HG03159 (cell line): ENCODE data around the gene C6.

Experiments
- ATAC-seq: cut with Tn5 transposase; IDR thresholded peaks from one replicate; pipeline ENCODE4 v1.9.1; 2021; ENCODE audit warnings: mild to moderate bottlenecking, moderate library complexity; ENCODE audit not compliant: unreplicated experiment

The C6 gene

GRCh38 chr5:41127967-41128690, 85.2 kb downstream of the C6 start:
- no peak for ATAC-seq

GRCh38 chr5:41122459-41122858, 90.9 kb downstream of the C6 start:
- no peak for ATAC-seq

DNA sequence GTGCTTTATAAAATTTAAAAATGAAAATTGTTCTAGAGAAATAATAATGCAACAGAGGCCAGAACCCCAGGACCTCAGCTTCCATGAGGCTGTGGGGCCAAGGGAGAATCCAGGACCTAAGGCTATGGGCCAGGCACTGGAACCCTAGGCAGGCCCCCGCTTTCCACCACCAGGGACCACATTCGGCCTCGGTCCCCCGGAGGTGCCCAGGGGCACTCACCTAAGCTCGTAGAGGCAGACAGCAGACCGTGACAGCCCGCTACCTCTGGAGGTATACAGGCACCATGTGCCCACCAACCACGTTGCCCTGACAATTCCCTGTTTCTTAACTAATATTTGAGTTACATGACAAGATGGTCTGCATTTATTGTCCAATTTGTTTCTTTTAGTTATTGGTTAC, 92.7 kb downstream of the C6 start:
- ATAC-seq: no peak

DNA sequence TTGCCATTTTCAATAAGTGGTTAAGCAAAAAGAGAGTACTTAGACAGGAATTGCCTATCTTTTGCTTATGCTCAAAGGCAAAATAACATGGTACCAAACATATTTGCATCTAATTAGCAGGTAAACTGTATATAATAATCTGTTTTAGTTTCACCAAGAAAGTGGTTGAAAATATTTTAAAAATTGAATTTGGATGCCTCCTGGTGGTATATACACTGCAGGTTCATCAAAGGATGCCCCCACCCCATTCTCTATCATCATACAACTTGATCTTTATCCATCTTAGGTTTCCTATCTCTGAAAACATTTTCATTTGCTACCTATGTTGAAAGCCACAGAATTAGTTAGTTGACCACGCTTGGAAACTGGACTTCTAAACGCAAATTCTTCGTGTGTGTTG, 95.2 kb downstream of the C6 start:
- no peak for ATAC-seq

- ATAC-seq: no peak
These were observed 98.1 kb downstream of the C6 start for GRCh38 chr5:41115281-41115680.

GRCh38 chr5:41112486-41113455, 100.6 kb downstream of the C6 start:
- no peak for ATAC-seq

DNA sequence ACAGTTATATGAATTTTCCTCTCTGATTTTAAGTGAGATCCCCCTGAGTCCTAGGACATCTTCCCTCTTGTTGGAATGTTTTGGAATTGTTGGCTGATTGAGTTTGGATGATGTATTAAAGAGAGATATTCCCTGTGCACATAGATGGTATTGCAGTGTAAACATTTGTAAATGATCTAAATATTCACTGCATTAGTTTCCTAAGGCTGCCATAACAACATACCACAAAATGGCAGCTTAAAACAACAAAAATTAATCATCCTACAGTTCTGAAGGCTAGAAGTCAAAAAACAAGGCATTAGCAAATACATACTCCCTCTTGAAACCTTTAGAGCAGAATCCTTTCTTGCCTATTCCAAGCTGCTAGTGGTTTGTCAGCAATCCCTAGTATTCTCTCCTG, 104.1 kb downstream of the C6 start:
- ATAC-seq: no peak

- no peak for ATAC-seq
These were observed 111.0 kb downstream of the C6 start for GRCh38 chr5:41102341-41102740.

DNA sequence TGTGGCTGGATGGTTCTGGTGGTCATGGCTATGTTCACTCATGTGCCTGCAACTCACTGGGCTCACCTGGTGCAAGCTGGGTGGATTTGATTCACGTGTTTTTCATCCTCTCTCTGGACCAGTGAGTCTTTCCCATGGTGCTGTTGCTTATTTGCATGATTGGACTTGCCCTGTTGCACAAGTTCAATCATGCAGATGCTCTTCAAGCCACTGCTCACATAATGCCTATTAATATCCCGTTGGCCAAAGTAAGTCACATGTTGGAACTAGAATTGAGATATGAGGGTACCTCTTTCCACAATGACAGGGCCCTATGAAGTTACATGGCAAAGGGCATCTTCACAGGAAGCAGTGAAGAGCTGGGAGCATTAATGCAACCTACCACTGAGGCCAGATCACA, 115.7 kb downstream of the C6 start:
- no peak for ATAC-seq

- no peak for ATAC-seq
These were observed 117.8 kb downstream of the C6 start for GRCh38 chr5:41095324-41096101.

GRCh38 chr5:41094871-41095270, 118.5 kb downstream of the C6 start:
- ATAC-seq: no peak

DNA sequence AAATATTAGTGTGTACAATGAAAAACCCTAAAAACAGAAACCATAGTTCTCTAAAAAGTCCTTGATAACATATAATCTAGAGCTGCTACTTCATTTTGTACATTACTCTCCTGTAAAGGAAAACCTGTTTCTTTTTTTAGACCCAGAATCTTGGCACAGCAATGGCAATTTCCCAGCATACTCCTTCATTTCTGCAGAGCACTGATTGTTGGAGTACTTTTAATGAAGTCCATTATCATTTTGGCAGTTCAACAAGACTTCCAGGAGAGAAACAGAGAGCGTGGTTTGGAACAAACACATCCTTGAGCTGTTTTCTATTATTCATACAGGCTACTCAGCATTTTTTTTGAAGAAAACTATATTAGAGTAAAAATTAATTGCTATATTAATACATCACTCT, 119.5 kb downstream of the C6 start:
- ATAC-seq: no peak
